Gastroesophageal sphincter (tissue), 3 donors: ENCODE data around the gene HIVEP3.

Experiments
- EP300 ChIP-seq: sonication (generic); formaldehyde crosslinking; IDR thresholded peaks from one replicate; pipeline ENCODE4 v1.6.1; 2017; ENCODE audit warnings: antibody characterized with exemption, mild to moderate bottlenecking
- POLR2A ChIP-seq, 2 donors: fragments of 450-650 bp; IDR thresholded peaks; one replicate each; pipeline ENCODE4 v1.6.1; 2017; ENCODE audit warnings: antibody characterized with exemption in 2 of 2, mild to moderate bottlenecking in 2 of 2, moderate library complexity in 1 of 2
- POLR2AphosphoS5 ChIP-seq: sonication (generic); formaldehyde crosslinking; IDR thresholded peaks from one replicate; pipeline ENCODE4 v1.6.1; 2017; ENCODE audit warnings: antibody characterized with exemption
- TF ChIP-seq, protein P1 (sequence below), 4 experiments: fragments of 200-600 bp in 2 of 4; fragments of 450-650 bp in 2 of 4; sonication (generic) in 1 of 4; IDR thresholded peaks; one replicate each; pipeline ENCODE4 v1.5.1; 2017 to 2019; ENCODE audit warnings: antibody characterized with exemption in 4 of 4, mild to moderate bottlenecking in 2 of 4, moderate library complexity in 2 of 4

DNA sequence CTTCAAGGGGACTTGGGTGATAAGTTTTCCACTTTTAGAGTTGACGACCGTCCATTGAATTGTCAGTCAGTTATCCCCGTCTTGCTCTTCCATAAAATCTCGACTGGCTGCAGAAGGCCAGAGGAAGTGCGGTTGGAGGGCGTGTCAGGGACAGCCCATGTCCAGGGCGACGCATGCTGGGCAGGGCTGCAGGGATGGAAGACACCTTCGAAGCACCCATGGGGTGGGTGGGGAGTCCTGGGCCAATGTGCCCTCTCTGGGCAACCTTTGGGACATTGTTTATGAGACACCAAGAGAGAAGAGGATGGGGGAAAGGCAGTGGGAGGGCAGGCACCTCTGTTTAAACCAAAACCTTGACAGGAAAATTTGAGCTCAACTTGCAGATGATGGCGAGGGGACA, 395.7 kb downstream of the HIVEP3 start:
- TF ChIP-seq, protein P1, sequence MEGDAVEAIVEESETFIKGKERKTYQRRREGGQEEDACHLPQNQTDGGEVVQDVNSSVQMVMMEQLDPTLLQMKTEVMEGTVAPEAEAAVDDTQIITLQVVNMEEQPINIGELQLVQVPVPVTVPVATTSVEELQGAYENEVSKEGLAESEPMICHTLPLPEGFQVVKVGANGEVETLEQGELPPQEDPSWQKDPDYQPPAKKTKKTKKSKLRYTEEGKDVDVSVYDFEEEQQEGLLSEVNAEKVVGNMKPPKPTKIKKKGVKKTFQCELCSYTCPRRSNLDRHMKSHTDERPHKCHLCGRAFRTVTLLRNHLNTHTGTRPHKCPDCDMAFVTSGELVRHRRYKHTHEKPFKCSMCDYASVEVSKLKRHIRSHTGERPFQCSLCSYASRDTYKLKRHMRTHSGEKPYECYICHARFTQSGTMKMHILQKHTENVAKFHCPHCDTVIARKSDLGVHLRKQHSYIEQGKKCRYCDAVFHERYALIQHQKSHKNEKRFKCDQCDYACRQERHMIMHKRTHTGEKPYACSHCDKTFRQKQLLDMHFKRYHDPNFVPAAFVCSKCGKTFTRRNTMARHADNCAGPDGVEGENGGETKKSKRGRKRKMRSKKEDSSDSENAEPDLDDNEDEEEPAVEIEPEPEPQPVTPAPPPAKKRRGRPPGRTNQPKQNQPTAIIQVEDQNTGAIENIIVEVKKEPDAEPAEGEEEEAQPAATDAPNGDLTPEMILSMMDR (IDR thresholded peaks at IDR 0.05) = no peak
- TF ChIP-seq POLR2A (IDR thresholded peaks at IDR 0.05) (no peak), POLR2AphosphoS5 (no peak), EP300 (no peak)
